Ovary (tissue), 9 donors: ENCODE measurements around the gene MRPS10. TPM values are rescaled to one million over a fixed set of nuclear protein-coding genes. Genes with fewer than 3 reads are reported as not detected.

ENCODE experiments used
- DNase-seq, 5 donors: peaks; one replicate each; pipeline ENCODE4 v3.0.0-alpha.2; 2019 to 2020
- H3K27ac ChIP-seq, 2 donors: fragments of 200-600 bp; one replicate each; pipeline versions ENCODE4 v1.5.1 to v1.8.0; 2019 to 2022
- H3K27me3 ChIP-seq: fragments of 200-600 bp; one replicate; pipeline ENCODE4 v1.8.0; 2022
- H3K36me3 ChIP-seq: fragments of 200-600 bp; sonication (generic); one replicate; pipeline ENCODE4 v1.5.1; 2019
- H3K4me1 ChIP-seq: one replicate; pipeline ENCODE4 v1.8.1; 2013; ENCODE audit warnings: mild to moderate bottlenecking, moderate library complexity; ENCODE audit not compliant: insufficient read depth
- H3K4me3 ChIP-seq: fragments of 200-600 bp; sonication (generic); one replicate; pipeline ENCODE4 v1.5.1; 2017
- H3K9me3 ChIP-seq, 2 donors: fragments of 200-600 bp in 1 of 2; sonication (generic) in 1 of 2; one replicate each; pipeline versions ENCODE4 v1.5.1 to v1.8.1; 2013 to 2019; ENCODE audit warnings: mild to moderate bottlenecking in 1 of 2, moderate library complexity in 1 of 2
- CTCF ChIP-seq, 3 donors: fragments of 450-650 bp in 2 of 3; fragments of 200-600 bp in 1 of 3; IDR thresholded peaks; one replicate each; pipeline versions ENCODE4 v1.5.1 to v1.8.0; 2016 to 2022; ENCODE audit warnings: antibody characterized with exemption in 3 of 3, mild to moderate bottlenecking in 1 of 3
- EP300 ChIP-seq: sonication (generic); formaldehyde crosslinking; IDR thresholded peaks from one replicate; pipeline ENCODE4 v1.6.1; 2017; ENCODE audit warnings: antibody characterized with exemption
- POLR2A ChIP-seq: fragments of 450-650 bp; IDR thresholded peaks from one replicate; pipeline ENCODE4 v1.6.1; 2017; ENCODE audit warnings: antibody characterized with exemption, mild to moderate bottlenecking, moderate library complexity
- WGBS, 3 donors: extraction: QIAGEN DNeasy Blood & Tissue Kit in 1 of 3; methylation state at CpG; one replicate each; pipeline versions ENCODE4 v1.1.5 to v1.1.7; 2013 to 2017; 5-methylcytosine and 5-hydroxymethylcytosine counted together
- intact Hi-C, 4 donors: fragments of 100-400 bp; cut with DNase I; formaldehyde crosslinking; loops; one replicate each; pipeline versions ENCODE4 v1.11.0 to v1.15.1; 2022 to 2023
- polyA plus RNA-seq, 2 donors: library from polyadenylated mRNA; stranded (reverse); fragments of 200-250 nt in 1 of 2; fragments of 350-450 nt in 1 of 2; fragmentation: Illumina TruSeq in 1 of 2; extraction: RNeasy Lipid Tissue Mini Kit (QIAGEN cat#74804) in 1 of 2; gene quantifications; one replicate each; pipeline ENCODE4 v1.2.3, GENCODE V29; 2013 to 2014
- total RNA-seq, 7 donors: library from RNA; depleted of rRNA in 2 of 7; stranded (reverse); fragments of >200 nt in 2 of 7; fragmentation: NEBNext Ultra II Directional in 3 of 7; extraction: Animal tissue kit (Norgen Biotek cat#: 25700) in 3 of 7; gene quantifications; one replicate each; pipeline versions ENCODE4 v1.1.0 to v1.2.4, GENCODE V29; 2016 to 2023
- donor health status: DM: no; HTN: no; CAD: no; lungs with moderate emphysema.
- donor health status: DM: no; HTN: no; CAD: no.
- donor health status: Bipolar disorder and iron deficiency.
- donor health status: DM: yes; HTN: yes; CAD: no.
- donor health status: DM: no; HTN: no; CAD: no.
- donor health status: DM: yes; HTN: yes; CAD: no.

Gene MRPS10
- total and polyA plus RNA-seq, 9 donors, result 14.9 to 37.3 (median 24.6) TPM

DNA sequence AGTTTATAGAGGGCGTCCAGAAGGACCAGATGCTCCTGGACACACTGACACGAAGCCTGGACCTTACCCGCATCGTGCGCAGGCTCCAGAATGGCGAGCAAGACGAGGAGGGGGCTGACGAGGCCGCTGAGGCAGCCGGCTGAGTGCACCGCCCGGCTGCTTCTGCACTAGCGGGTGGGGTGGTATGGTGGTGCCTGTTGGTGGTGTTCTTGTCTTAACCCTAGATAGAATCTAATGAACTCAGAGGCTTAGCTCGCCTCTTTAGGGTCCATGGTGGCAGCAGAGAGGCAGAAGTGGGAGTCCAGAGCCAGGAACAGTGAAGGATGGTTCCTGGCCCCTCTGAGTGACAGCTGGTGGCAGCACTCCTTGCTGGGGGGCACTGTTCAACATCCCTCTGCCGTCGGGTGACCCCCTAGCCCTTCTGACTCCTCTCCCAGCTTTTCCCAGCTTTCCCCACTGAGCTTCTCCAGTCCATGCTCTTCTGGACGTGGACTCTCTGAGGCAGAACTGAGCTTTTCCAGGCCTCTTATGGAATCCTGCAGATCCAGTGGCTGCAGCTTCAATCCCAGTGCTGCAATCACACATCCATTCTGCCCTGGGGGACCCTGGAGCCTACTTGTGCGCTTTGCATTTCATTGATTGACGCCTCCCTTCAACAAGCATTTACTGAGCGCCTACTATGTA, 38.3 kb downstream of the MRPS10 start:
- no peaks in the 10 kb centered on the region for H3K9me3 ChIP-seq
- no peak for DNase-seq
- no peak overlapping the region for H3K4me3 ChIP-seq
- no peak overlapping the region for H3K27ac ChIP-seq
- no peaks in the 10 kb centered on the region for H3K27me3 ChIP-seq
- no peaks in the 10 kb centered on the region for H3K4me1 ChIP-seq
- H3K36me3 ChIP-seq, result no peaks in the 10 kb centered on the region
- TF ChIP-seq CTCF (IDR thresholded peaks at IDR 0.05) (no peak), EP300 (no peak), POLR2A (no peak)
- intact Hi-C loops, result no loop called here
- 88 to 92% (median 90%) methylated on average over 20 of the region's 20 CpGs for WGBS, 3 donors

DNA sequence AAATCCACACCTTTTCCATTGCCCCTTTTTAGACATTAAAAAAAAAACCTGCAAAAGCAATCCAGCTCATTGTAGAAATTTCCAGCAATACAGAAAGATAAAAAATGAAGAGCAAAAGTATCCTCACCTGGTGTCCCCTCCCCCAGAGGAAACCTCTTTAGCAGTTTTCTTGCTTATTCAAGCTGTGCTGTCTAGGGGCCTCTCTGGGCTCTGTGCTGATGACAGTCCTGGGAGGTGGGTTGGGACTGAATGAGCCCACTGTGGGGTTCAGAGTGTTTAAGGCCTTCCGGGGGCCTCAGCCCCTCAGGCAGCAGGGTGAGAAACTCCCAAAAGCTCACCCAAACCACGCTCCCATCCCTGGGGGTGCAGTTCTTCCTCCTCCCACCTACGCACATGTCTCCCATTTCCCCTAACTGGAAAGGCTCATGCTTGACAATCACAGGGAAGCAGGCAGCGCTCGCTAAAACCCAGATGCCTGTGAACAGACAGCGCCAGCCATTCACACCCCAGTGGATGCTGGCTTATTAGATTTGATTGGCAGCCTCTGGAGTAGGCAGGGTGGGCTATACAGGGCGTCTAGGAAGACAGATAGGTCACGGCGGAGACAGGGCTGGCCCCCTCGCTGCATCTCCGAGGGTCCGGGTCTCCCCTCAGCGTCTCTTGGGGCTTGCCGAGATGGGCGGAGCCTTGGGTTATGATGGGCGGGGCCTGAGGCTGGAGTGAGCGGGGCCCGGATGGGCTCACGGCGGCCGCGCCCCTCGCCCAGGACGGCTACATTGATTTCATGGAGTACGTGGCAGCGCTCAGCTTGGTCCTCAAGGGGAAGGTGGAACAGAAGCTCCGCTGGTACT, 39.9 kb downstream of the MRPS10 start:
- intact Hi-C loops, result no loop called here

DNA sequence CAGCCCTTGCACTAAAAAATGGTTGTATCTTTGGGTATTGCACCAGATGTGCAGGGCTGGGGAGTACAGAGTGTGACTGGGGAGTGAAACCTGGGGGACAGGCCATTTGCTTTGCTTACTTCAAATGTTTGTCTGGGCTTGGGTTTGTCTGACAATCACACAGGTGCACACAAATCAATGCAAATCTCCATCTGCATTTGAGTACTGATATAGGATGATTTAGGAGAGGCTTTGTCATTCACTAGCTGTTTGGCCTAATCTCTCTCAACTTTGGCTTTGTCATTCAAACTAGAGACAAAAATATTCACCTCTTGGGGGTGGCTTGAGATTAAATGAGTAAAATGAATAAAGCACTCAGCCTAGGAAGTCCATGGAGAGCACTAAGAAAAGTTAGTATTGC, 40.7 kb downstream of the MRPS10 start:
- no peak for DNase-seq
- H3K4me1 ChIP-seq, result no peaks in the 10 kb centered on the region
- TF ChIP-seq POLR2A (no peak), CTCF (IDR thresholded peaks at IDR 0.05) (no peak), EP300 (no peak)
- no peak overlapping the region for H3K4me3 ChIP-seq
- no peaks in the 10 kb centered on the region for H3K36me3 ChIP-seq
- H3K9me3 ChIP-seq, result no peaks in the 10 kb centered on the region
- intact Hi-C loops, result no loop called here
- H3K27ac ChIP-seq, result no peak overlapping the region
- no peaks in the 10 kb centered on the region for H3K27me3 ChIP-seq

More for the DNA sequence above, 39.9 kb downstream of the MRPS10 start:
- H3K27me3 ChIP-seq, result no peaks in the 10 kb centered on the region
- H3K36me3 ChIP-seq, result no peaks in the 10 kb centered on the region
- H3K4me3 ChIP-seq, result no peak overlapping the region
- TF ChIP-seq POLR2A (no peak), EP300 (no peak), CTCF (IDR thresholded peaks at IDR 0.05) (no peak)
- no peaks in the 10 kb centered on the region for H3K9me3 ChIP-seq
- DNase-seq, result no peak
- WGBS, 3 donors, result 17 to 19% (median 18%) methylated on average over 21 to 27 of the region's 27 CpGs
- H3K4me1 ChIP-seq, result no peaks in the 10 kb centered on the region
- no peak overlapping the region for H3K27ac ChIP-seq

GRCh38 chr6:42175860-42176259, 41.8 kb downstream of the MRPS10 start:
- TF ChIP-seq EP300 (no peak), CTCF (IDR thresholded peaks at IDR 0.05) (no peak), POLR2A (no peak)
- 59 to 62% (median 59%) methylated on average over 5 of the region's 5 CpGs for WGBS, 3 donors
- no peak overlapping the region for H3K27ac ChIP-seq
- no peaks in the 10 kb centered on the region for H3K9me3 ChIP-seq
- no peak overlapping the region for H3K4me3 ChIP-seq
- no peaks in the 10 kb centered on the region for H3K36me3 ChIP-seq
- no peak for DNase-seq
- intact Hi-C loops, result no loop called here
- H3K27me3 ChIP-seq, result no peaks in the 10 kb centered on the region
- H3K4me1 ChIP-seq, result no peaks in the 10 kb centered on the region
